Measurements from ENCODE around the gene STXBP5. TPM values are rescaled to one million over a fixed set of nuclear protein-coding genes. Genes with fewer than 3 reads are reported as not detected.

The STXBP5 gene
- total RNA-seq, 1 experiment from 2014 or later, result 11.6 TPM

GRCh38 chr6:147417954-147418353, 213.7 kb downstream of the STXBP5 start:
- Histone ChIP-seq H3K4ac (ENCODE audit: low read depth, low read length) (no peak overlapping the region), H4K20me1 (ENCODE audit: control insufficient read depth, insufficient read depth, insufficient read length) (no peaks in the 10 kb centered on the region), H3K79me2 (ENCODE audit: insufficient read depth, low read length) (no peaks in the 10 kb centered on the region), H2BK15ac (ENCODE audit: low read depth, low read length) (no peak overlapping the region), H2AFZ (ENCODE audit: low read length) (no peak overlapping the region), H4K91ac (ENCODE audit: insufficient read length, low read depth, low read length) (no peak overlapping the region), H3K4me2 (ENCODE audit: insufficient read depth, insufficient read length, low read length) (no peak overlapping the region), H3T11ph (ENCODE audit: low read length) (no peak overlapping the region), H3K27ac (ENCODE audit: insufficient read length, low read depth, low read length) (no peak overlapping the region), H3K18ac (ENCODE audit: insufficient read length, low read depth, low read length) (no peak overlapping the region), H3K4me1 (ENCODE audit: insufficient read depth, low read length) (0 out of 2 replicates have a peak, but pooled peaks cover 3% of the 10 kb centered on the region), H2BK120ac (ENCODE audit: low read depth, low read length, poor library complexity, severe bottlenecking) (no peak overlapping the region), H2AK5ac (ENCODE audit: insufficient read length, low read length) (no peak overlapping the region), H2BK20ac (ENCODE audit: low read depth, low read length, poor library complexity, severe bottlenecking) (no peak overlapping the region), H2BK5ac (ENCODE audit: insufficient read length, low read length) (no peak overlapping the region), H3K23me2 (ENCODE audit: insufficient read length, low read depth, low read length, poor library complexity, severe bottlenecking) (no peaks in the 10 kb centered on the region), H3K56ac (ENCODE audit: insufficient read length, low read depth, low read length) (no peak overlapping the region), H4K8ac (replicated peaks; ENCODE audit: insufficient read length, low read depth, low read length) (no peak overlapping the region), H2BK12ac (ENCODE audit: insufficient read length, low read depth, low read length) (no peak overlapping the region), H3K23ac (ENCODE audit: insufficient read length, low read depth, low read length) (no peak overlapping the region), H3K27me3 (ENCODE audit: insufficient read depth, low read length) (no peaks in the 10 kb centered on the region), H4K5ac (ENCODE audit: insufficient read length, low read depth, low read length) (no peak overlapping the region), H3K9me3 (ENCODE audit: control insufficient read depth, low read depth, low read length) (no peaks in the 10 kb centered on the region), H3K79me1 (ENCODE audit: insufficient read depth, low read depth, low read length, poor library complexity, severe bottlenecking) (no peaks in the 10 kb centered on the region), H3K14ac (ENCODE audit: insufficient read depth, low read length) (no peak overlapping the region), H3K9ac (ENCODE audit: extremely low read depth, insufficient read length, low read length) (no peak overlapping the region)
- H3K27ac Mint-ChIP-seq, result no peak overlapping the region
- peaks cover 8% of the 10 kb centered on the region; the same call in 1 of the 2 replicates for H3K27me3 Mint-ChIP-seq (ENCODE audit: low read depth)
- H3K9me3 Mint-ChIP-seq, result no peaks in the 10 kb centered on the region
- WGBS (ENCODE audit: extremely low coverage, insufficient read length, low lambda C conversion rate), result no CpG with 5 or more reads among the region's 7 CpGs
- no peaks in the 10 kb centered on the region for H3K36me3 Mint-ChIP-seq (ENCODE audit: insufficient read depth in 1 of 3, low read depth in 3 of 3)
- H3K4me3 Mint-ChIP-seq, result no peak overlapping the region
- TF ChIP-seq CTCF (conservative IDR thresholded peaks at IDR 0.05), result no peak
- peaks cover 10 to 15% of the 10 kb centered on the region in 2 experiments for H3K4me1 Mint-ChIP-seq
- DNase-seq, result no peak

All from H9 (cell line).